Stomach (tissue), 9 donors: ENCODE results near the gene DENND1B. TPM values are rescaled to one million over a fixed set of nuclear protein-coding genes. Genes with fewer than 3 reads are reported as not detected.

Experiments used
- DNase-seq, 2 donors: peaks; one replicate each; pipeline versions ENCODE4 v3.0.0 to v3.0.0-alpha.2; 2013 to 2019
- H3K27ac ChIP-seq, 5 donors: fragments of 200-600 bp in 4 of 5; sonication (generic) in 4 of 5; one replicate each; pipeline ENCODE4 v1.5.1; 2013 to 2019; ENCODE audit warnings: mild to moderate bottlenecking in 1 of 5, moderate library complexity in 1 of 5
- H3K27me3 ChIP-seq, 3 donors: fragments of 200-600 bp; sonication (generic); one replicate each; pipeline ENCODE4 v1.5.1; 2017 to 2019; ENCODE audit warnings: mixed run types in 1 of 3
- H3K36me3 ChIP-seq, 4 donors: fragments of 200-600 bp; sonication (generic); 1 replicate in 3 of 4; 2 replicates in 1 of 4; pipeline ENCODE4 v1.5.1; 2016 to 2019
- H3K4me1 ChIP-seq, 4 donors: fragments of 200-600 bp; sonication (generic); one replicate each; pipeline ENCODE4 v1.5.1; 2016 to 2019
- H3K4me3 ChIP-seq, 4 donors: fragments of 200-600 bp; sonication (generic) in 3 of 4; one replicate each; pipeline ENCODE4 v1.5.1; 2016 to 2019; ENCODE audit warnings: mild to moderate bottlenecking in 1 of 4
- H3K9me3 ChIP-seq, 4 donors: fragments of 200-600 bp; sonication (generic); one replicate each; pipeline ENCODE4 v1.5.1; 2016 to 2019
- CTCF ChIP-seq, 7 experiments: fragments of 450-650 bp in 4 of 7; fragments of 200-600 bp in 3 of 7; sonication (generic) in 3 of 7; IDR thresholded peaks; one replicate each; pipeline ENCODE4 v1.5.1; 2016 to 2019; ENCODE audit warnings: antibody characterized with exemption in 7 of 7, control low read depth in 2 of 7, mild to moderate bottlenecking in 1 of 7
- EP300 ChIP-seq: sonication (generic); formaldehyde crosslinking; IDR thresholded peaks from one replicate; pipeline ENCODE4 v1.6.1; 2017; ENCODE audit warnings: antibody characterized with exemption
- POLR2A ChIP-seq, 4 donors: fragments of 450-650 bp; IDR thresholded peaks; one replicate each; pipeline ENCODE4 v1.6.1; 2016; ENCODE audit warnings: antibody characterized with exemption in 4 of 4, control low read depth in 2 of 4, mild to moderate bottlenecking in 1 of 4, moderate library complexity in 1 of 4
- POLR2AphosphoS5 ChIP-seq, 3 donors: sonication (generic); formaldehyde crosslinking; IDR thresholded peaks; one replicate each; pipeline ENCODE4 v1.6.1; 2016; ENCODE audit warnings: antibody characterized with exemption in 3 of 3
- WGBS, 5 donors: extraction: QIAGEN DNeasy Blood & Tissue Kit in 3 of 5; methylation state at CpG; one replicate each; pipeline versions ENCODE4 v1.1.5 to v1.1.7; 2013 to 2018; 5-methylcytosine and 5-hydroxymethylcytosine counted together
- intact Hi-C: fragments of 100-400 bp; cut with DNase I; formaldehyde crosslinking; loops from one replicate; pipeline ENCODE4 v1.15.1; 2023; ENCODE audit warnings: low total_unique reads
- polyA plus RNA-seq, 3 donors: library from polyadenylated mRNA; stranded (reverse); fragments of 200-250 nt; gene quantifications; one replicate each; pipeline ENCODE4 v1.2.3, GENCODE V29; 2013
- total RNA-seq, 5 donors: library from RNA; depleted of rRNA; stranded (reverse); fragments of >200 nt; gene quantifications; one replicate each; pipeline versions ENCODE4 v1.1.0 to v1.2.3, GENCODE V29; 2014 to 2016
- donor health status: healthy with polysubstance abuse.
- donor health status: Bipolar disorder and iron deficiency.
- donor health status: healthy.

DENND1B gene
- total and polyA plus RNA-seq, 8 donors, result 2.9 to 435 (median 13.7) TPM

GRCh38 chr1:197685785-197686184, 89.5 kb downstream of the DENND1B start:
- no peak overlapping the region for H3K27ac ChIP-seq

GRCh38 chr1:197683895-197684553, 91.3 kb downstream of the DENND1B start:
- Histone ChIP-seq H3K4me1 (peaks cover 0 to 11% (median 4%) of the 10 kb centered on the region in 4 donors), H3K27me3 (no peaks in the 10 kb centered on the region), H3K4me3 (no peak overlapping the region), H3K9me3 (peaks cover 0 to 13% (median 6%) of the 10 kb centered on the region in 4 donors), H3K27ac (no peak overlapping the region), H3K36me3 (no peaks in the 10 kb centered on the region)
- intact Hi-C loops, result no loop called here
- no peak for DNase-seq
- 79 to 88% (median 82%) methylated on average over 6 of the region's 6 CpGs for WGBS, 5 donors
- TF ChIP-seq POLR2AphosphoS5 (IDR thresholded peaks at IDR 0.05) (no peak), POLR2A (IDR thresholded peaks at IDR 0.05) (no peak), EP300 (no peak), CTCF (IDR thresholded peaks at IDR 0.05) (no peak)

More at GRCh38 chr1:197685785-197686184, 89.5 kb downstream of the DENND1B start:
- intact Hi-C loops, result no loop called here
- no peak for TF ChIP-seq CTCF (IDR thresholded peaks at IDR 0.05)
- no peak for TF ChIP-seq EP300
- no peak for TF ChIP-seq POLR2A (IDR thresholded peaks at IDR 0.05)
- TF ChIP-seq POLR2AphosphoS5 (IDR thresholded peaks at IDR 0.05), result no peak
- H3K4me3 ChIP-seq, result no peak overlapping the region
- peaks cover 0 to 11% (median 4%) of the 10 kb centered on the region in 4 donors for H3K4me1 ChIP-seq
- H3K9me3 ChIP-seq, result peaks cover 0 to 13% (median 6%) of the 10 kb centered on the region in 4 donors
- no peaks in the 10 kb centered on the region for H3K27me3 ChIP-seq
- peaks cover 0 to 6% (median 0%) of the 10 kb centered on the region in 4 donors for H3K36me3 ChIP-seq
- 8 to 33% (median 26%) methylated on average over 1 of the region's 1 CpG for WGBS, 5 donors
- no peak for DNase-seq

GRCh38 chr1:197683280-197683679, 92.0 kb downstream of the DENND1B start:
- WGBS, 5 donors, result 89 to 95% (median 94%) methylated on average over 3 of the region's 3 CpGs
- DNase-seq, result no peak

GRCh38 chr1:197680311-197680710, 95.0 kb downstream of the DENND1B start:
- no peaks in the 10 kb centered on the region for H3K27me3 ChIP-seq
- 84 to 94% (median 92%) methylated on average over 1 of the region's 1 CpG for WGBS, 5 donors
- H3K4me1 ChIP-seq, result peaks cover 0 to 15% (median 5%) of the 10 kb centered on the region in 4 donors
- no peaks in the 10 kb centered on the region for H3K36me3 ChIP-seq
- intact Hi-C loops, result no loop called here
- no peak for TF ChIP-seq POLR2AphosphoS5 (IDR thresholded peaks at IDR 0.05)
- TF ChIP-seq CTCF (IDR thresholded peaks at IDR 0.05), result no peak
- TF ChIP-seq POLR2A (IDR thresholded peaks at IDR 0.05), result no peak
- TF ChIP-seq EP300, result no peak
- no peak overlapping the region for H3K4me3 ChIP-seq
- H3K27ac ChIP-seq, result no peak overlapping the region
- H3K9me3 ChIP-seq, result no peaks in the 10 kb centered on the region
- DNase-seq, result no peak

More at GRCh38 chr1:197683280-197683679, 92.0 kb downstream of the DENND1B start:
- no peak for TF ChIP-seq CTCF (IDR thresholded peaks at IDR 0.05)
- no peak for TF ChIP-seq EP300
- TF ChIP-seq POLR2AphosphoS5 (IDR thresholded peaks at IDR 0.05), result no peak
- TF ChIP-seq POLR2A (IDR thresholded peaks at IDR 0.05), result no peak
- Histone ChIP-seq H3K4me1 (peaks cover 0 to 11% (median 4%) of the 10 kb centered on the region in 4 donors), H3K4me3 (no peak overlapping the region), H3K27me3 (no peaks in the 10 kb centered on the region), H3K27ac (no peak overlapping the region), H3K9me3 (peaks cover 0 to 5% (median 2%) of the 10 kb centered on the region in 4 donors), H3K36me3 (no peaks in the 10 kb centered on the region)
- intact Hi-C loops, result no loop called here
